ELF-1 (cell line): ENCODE measurements around the gene TEX36.
"Not testable (repeated sequence)": the region's sequence is repeated elsewhere in the genome, so short reads cannot be mapped to it uniquely, and the experiment has no call there.

Source experiments
- DNase-seq: peaks from one replicate; pipeline ENCODE4 v3.0.0-alpha.2; 2016; ENCODE audit warnings: low read depth, low spot score

TEX36 gene

GRCh38 chr10:125692601-125693523 is 9.9 kb upstream of the TEX36 start:
- DNase-seq, result no peak

DNA sequence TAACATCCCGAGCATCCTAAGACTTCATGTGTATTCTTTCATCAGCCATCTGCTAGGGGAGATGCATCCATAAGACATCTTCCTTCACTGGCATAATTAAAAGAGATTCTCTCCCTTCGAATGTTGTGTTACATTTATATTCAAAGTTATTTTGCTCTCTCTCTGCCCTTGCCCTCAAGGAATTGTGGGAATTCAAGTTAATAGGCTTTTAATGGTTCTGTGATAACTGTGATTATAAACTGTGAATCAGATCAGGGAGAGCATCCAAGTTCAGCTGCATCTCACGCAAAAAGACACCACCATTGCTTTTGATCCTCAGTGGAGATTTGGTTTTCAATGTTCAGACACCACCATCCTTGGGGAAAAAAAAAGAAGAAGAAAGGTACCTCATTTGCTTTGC is 9.2 kb upstream of the TEX36 start:
- no peak for DNase-seq

DNA sequence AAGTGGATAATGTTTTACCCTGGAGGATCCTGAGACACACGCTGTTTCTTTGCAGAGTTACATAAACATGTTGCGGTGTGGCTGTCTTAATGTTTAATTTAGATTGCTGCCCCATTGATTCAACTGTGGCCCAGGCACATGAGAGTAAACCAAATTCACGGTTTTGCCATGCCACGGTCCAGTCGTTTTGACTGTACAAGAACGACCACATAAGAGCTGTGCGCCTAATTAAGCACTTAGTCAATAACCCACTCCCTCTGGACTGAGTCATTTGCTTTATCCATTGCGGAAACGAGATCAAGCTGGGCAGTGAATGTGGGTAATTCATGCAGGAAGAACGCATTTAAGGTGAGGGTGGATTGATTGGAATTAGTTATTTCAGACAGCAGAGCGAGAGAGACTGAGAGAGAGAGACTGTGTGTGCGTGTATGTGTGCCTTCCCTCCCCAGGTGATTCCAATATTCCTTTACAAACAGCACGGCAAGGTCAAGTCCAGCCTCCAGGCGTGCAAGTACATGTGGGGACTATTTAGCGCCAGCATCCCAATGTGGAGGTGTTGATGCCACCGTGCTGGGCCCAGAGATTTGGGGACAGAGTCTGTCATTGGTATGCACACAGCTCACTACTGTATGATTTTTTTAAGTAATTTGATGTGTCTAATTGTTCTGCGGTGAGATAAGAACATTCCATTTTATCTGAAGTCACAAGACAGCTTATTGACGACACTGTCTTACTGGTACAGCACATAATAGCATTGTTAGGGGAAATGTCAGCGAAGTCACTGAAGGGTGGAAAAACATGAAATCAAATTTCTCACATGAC is 8.4 kb upstream of the TEX36 start:
- DNase-seq, result no peak

GRCh38 chr10:125689955-125690569 is 7.1 kb upstream of the TEX36 start:
- no peak for DNase-seq

GRCh38 chr10:125687507-125688185 is 4.7 kb upstream of the TEX36 start:
- no peak for DNase-seq

DNA sequence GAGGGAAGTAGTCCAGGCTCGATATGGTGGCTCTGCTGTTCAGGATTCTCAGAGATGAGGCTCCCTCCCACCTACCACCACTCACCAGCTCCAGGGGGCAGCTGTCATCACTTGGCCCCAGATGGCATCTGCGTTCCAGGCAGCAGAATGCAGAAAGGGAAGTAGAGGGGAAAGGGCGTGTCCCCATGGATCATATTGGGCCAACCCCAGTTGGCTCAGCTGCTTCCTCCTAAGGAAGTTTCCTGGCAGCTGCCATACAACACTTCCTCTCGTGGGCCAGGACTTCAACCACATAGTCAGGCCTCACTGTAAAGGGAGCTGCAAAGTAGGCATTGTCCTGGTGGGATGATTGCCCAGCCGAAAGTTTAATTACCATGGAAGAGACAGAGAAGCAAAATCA is 1.6 kb upstream of the TEX36 start:
- no peak for DNase-seq

GRCh38 chr10:125683821-125684220 is 858 bp upstream of the TEX36 start:
- DNase-seq, result no peak

DNA sequence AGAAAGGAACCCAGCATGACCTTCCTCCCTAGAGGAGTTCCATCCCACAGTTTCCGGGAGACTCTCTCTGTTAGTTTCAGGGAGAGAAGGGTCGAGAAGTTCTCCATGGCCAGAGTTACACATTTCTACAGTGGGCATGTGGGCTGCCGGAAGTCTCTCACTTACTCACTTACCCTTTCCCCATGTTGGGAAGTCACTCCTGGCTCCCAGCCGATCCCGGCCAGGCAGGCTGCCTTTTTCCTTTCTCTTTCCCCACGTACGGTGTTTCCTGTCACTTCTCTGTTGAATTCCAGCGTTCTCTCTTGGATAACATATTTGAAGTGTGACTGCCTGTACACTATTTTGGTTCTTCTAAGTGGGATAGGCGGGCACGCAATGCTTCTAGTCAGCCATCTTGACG is 3.5 kb downstream of the TEX36 start:
- DNase-seq, result no peak

- no peak for DNase-seq
Measured at GRCh38 chr10:125672884-125673283, 10.1 kb downstream of the TEX36 start.

- DNase-seq, result no peak
Measured at GRCh38 chr10:125662584-125662983, 20.4 kb downstream of the TEX36 start.

DNA sequence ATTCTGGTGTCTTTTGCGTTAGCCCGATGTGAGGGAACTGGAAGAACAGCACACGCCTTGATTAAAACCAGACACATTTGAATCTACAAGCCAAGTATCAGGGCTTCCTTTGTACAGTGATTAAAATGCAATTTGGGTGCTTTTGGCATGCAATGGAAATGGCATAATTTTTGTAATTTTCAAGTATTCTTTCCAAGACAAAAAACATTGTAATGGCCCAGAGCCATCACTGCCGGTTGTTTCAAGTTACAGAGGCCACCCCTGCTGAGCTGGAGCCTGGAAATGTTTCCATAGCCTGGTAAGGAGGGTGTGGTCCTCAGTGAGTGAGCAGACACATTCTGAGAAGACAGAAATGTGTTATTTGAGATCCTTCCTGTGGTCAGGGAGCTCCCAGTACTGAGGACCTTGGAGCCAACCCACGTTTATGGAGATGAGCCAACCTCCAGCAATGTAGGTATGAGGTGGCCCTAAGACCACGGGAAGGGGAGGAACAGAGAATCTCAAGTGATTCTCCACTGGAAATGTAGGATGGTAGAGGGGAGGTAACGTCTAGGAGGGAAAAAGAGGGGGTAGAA is 20.9 kb downstream of the TEX36 start:
- no peak for DNase-seq

DNA sequence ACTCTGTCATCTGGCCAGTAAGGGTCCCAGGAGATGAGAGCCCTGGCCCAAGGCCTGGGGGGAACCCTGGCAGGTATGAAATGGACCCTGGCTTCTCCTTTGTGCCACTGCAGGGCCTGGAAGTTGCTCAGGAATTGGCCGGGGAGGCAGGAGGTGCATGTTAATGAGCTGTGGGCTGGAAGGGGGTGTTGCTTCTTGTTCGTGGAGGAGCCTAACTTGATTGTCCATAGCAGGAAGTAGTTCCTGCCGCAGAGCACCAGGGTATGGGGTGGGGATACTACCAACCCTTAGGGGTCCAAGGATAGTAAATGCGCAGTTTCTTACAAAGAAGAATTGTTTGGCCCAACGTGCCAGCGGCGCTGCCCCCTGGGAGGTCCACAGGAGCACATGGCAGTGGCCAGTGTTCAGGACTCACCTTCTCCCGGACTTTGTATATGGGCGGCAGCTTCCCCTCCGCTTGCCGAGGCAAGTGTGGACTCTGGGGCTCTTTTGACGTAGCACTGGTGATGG is 21.5 kb downstream of the TEX36 start:
- DNase-seq, result no peak

DNA sequence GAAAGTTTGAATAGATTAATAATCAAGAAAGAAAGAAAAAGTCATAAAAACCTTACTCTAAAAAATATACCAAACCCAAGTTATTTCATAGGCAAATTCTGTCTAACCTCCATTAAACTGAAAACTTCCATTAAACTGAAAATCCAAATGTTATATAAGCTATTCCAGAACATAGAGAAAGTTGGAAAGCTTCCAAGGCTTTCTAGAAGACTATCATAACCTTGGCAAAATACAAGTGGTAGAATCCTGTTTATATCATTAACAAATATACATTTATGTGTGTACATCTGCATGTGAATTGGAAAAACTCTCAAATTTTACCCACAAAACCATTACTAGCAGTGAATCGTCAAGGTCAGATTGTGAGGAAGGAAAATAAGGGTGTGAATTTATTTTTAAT is 23.9 kb downstream of the TEX36 start:
- DNase-seq, result no peak

DNA sequence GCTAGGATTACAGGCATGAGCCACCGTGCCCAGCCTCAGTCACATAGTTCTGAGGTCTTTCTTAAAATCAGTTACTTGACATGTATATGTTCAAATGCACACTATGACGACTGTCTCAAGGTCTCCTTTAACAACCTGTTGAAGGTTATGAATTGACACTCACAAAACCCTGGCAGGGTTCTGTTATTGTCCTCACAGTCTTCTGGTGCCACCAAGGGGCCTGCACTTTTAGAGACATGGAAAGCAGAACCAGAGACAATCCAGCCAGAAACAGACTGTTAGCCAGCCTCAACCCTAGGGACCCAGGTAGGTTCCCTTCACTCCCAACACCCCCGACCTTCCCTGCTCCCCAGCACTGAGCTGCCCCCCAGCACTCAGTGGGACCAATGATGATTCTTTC is 26.4 kb downstream of the TEX36 start:
- no peak for DNase-seq

- not testable (repeated sequence) for DNase-seq
Measured at GRCh38 chr10:125653113-125653512, 29.9 kb downstream of the TEX36 start.

DNA sequence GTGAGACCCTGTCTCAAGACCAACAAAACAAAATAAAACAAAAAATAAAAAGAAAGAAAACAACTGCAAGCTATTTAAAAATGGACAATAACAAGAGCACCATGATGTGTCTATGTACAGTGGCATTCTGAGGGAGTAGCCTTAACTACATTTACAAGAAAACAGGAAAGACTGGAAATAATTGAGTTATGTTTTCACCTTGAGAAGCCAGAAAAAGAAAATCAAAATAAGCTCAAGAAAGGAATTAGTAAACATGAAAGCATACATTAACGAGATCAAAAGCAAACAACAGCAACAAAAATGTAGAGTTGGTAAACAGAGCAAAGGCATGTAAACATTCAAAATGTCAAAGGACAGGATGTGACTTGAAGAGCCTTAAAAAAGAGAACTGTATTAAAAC is 36.7 kb downstream of the TEX36 start:
- no peak for DNase-seq

GRCh38 chr10:125641398-125641797 is 41.6 kb downstream of the TEX36 start:
- DNase-seq, result no peak

GRCh38 chr10:125640653-125641052 is 42.3 kb downstream of the TEX36 start:
- DNase-seq, result no peak

- DNase-seq, result no peak
Measured at GRCh38 chr10:125639846-125640245, 43.1 kb downstream of the TEX36 start.

DNA sequence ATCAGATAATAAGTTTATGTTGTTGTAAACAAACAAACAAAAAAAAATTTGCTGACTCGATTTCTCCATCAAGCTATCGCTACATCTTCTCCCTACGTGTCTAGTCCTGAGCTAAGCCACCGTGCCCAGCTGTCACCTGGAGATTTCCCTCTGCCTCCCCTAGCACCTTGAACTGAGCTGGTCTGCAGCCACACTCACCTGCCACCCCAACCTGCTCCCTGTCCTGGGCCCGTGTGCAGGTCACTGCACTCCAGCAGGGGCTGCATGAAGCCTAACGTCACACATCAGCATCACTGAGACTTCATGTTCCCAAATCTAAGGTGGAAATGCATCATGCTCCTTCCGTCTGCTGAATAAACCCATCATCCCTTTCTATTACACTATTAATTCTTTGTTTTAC is 44.4 kb downstream of the TEX36 start:
- DNase-seq, result no peak

GRCh38 chr10:125637496-125637895 is 45.5 kb downstream of the TEX36 start:
- DNase-seq, result no peak
